CD4-positive, alpha-beta memory T cell (primary cell): ENCODE results near the gene SMARCB1. TPM values are rescaled to one million over a fixed set of nuclear protein-coding genes. Genes with fewer than 3 reads are reported as not detected.

Source experiments
- CTCF ChIA-PET: fragments of 350-600 bp; sonication (Branson Sonifier 250); formaldehyde crosslinking; loops from one replicate; lab custom pipeline; 2021; ENCODE audit warnings: inconsistent platforms; ENCODE audit not compliant: partially characterized antibody; lab: Charles Lee
- POLR2A ChIA-PET: fragments of 350-600 bp; sonication (Branson Sonifier 250); formaldehyde crosslinking; loops from one replicate; lab custom pipeline; 2021; ENCODE audit not compliant: partially characterized antibody; lab: Charles Lee
- DNase-seq, 5 donors: peaks; one replicate each; pipeline versions ENCODE4 v3.0.0 to v3.0.0-alpha.2; 2020 to 2022; ENCODE audit warnings: mixed read lengths in 1 of 5
- H3K27ac ChIP-seq: one replicate; pipeline ENCODE4 v1.7.0; 2013; ENCODE audit warnings: low read depth, low read length
- H3K27me3 ChIP-seq: 2 replicates; pipeline ENCODE4 v1.7.0; 2013; ENCODE audit warnings: mild to moderate bottlenecking, low read length, moderate library complexity; ENCODE audit not compliant: insufficient read depth
- H3K36me3 ChIP-seq: 2 replicates; pipeline ENCODE4 v1.7.0; 2013; ENCODE audit warnings: mild to moderate bottlenecking, low read length, moderate library complexity; ENCODE audit not compliant: insufficient read depth
- H3K4me1 ChIP-seq: 2 replicates; pipeline ENCODE4 v1.7.0; 2013; ENCODE audit warnings: mild to moderate bottlenecking, low read length, moderate library complexity; ENCODE audit not compliant: insufficient read depth
- H3K4me3 ChIP-seq, 2 donors: one replicate each; pipeline ENCODE4 v1.7.0; 2013; ENCODE audit warnings: low read length in 2 of 2, mild to moderate bottlenecking in 1 of 2
- H3K9me3 ChIP-seq, 2 donors: one replicate each; pipeline ENCODE4 v1.7.0; 2013; ENCODE audit warnings: low read length in 2 of 2, control low read depth in 1 of 2; ENCODE audit not compliant: control insufficient read depth in 1 of 2
- H3K27ac Mint-ChIP-seq, 7 donors: one replicate each; pipeline ENCODE4 v1.8.0; 2020 to 2021; ENCODE audit warnings: mixed read lengths in 7 of 7, mild to moderate bottlenecking in 6 of 7, inconsistent platforms in 3 of 7, moderate library complexity in 3 of 7
- H3K27me3 Mint-ChIP-seq, 2 donors: one replicate each; pipeline ENCODE4 v1.8.0; 2020 to 2021; ENCODE audit warnings: mixed read lengths in 2 of 2
- H3K36me3 Mint-ChIP-seq, 2 donors: one replicate each; pipeline ENCODE4 v1.8.0; 2020 to 2021; ENCODE audit warnings: mixed read lengths in 2 of 2, inconsistent platforms in 1 of 2, mild to moderate bottlenecking in 1 of 2
- H3K4me1 Mint-ChIP-seq, 4 donors: one replicate each; pipeline ENCODE4 v1.8.0; 2020 to 2021; ENCODE audit warnings: mixed read lengths in 4 of 4, mild to moderate bottlenecking in 1 of 4
- H3K4me3 Mint-ChIP-seq, 8 donors: one replicate each; pipeline ENCODE4 v1.8.0; 2020 to 2021; ENCODE audit warnings: mixed read lengths in 8 of 8, mild to moderate bottlenecking in 7 of 8, moderate library complexity in 6 of 8, inconsistent platforms in 3 of 8
- H3K9me3 Mint-ChIP-seq, 8 donors: one replicate each; pipeline ENCODE4 v1.8.0; 2020 to 2021; ENCODE audit warnings: mixed read lengths in 8 of 8, mild to moderate bottlenecking in 5 of 8, inconsistent platforms in 3 of 8, moderate library complexity in 1 of 8
- intact Hi-C: fragments of 100-400 bp; cut with micrococcal nuclease; formaldehyde crosslinking; loops from one replicate; pipeline ENCODE4 v1.15.1; 2023
- polyA plus RNA-seq, 2 donors: library from polyadenylated mRNA; unstranded; fragments of 300-500 nt; fragmentation: Illumina TruSeq; gene quantifications; one replicate each; pipeline ENCODE4 v1.2.3, GENCODE V29; 2021
- total RNA-seq, 2 experiments: library from RNA; stranded (reverse); gene quantifications; one replicate each; pipeline ENCODE4 v1.2.3, GENCODE V29; 2021

SMARCB1 gene
- total and polyA plus RNA-seq, 4 experiments from 2014 or later = 36.6 to 46.0 (median 41.7) TPM

- intact Hi-C loops = no loop called here
- DNase-seq = no peak
- H3K36me3 Mint-ChIP-seq = peaks cover 52 to 67% of the 10 kb centered on the region in 2 donors
- H3K27ac Mint-ChIP-seq = no peak overlapping the region
- H3K4me1 ChIP-seq = no peaks in the 10 kb centered on the region
- no peaks in the 10 kb centered on the region for H3K27me3 ChIP-seq
- no peak overlapping the region for H3K4me3 ChIP-seq
- H3K4me1 Mint-ChIP-seq = peaks cover 2 to 10% (median 7%) of the 10 kb centered on the region in 4 donors
- no peak overlapping the region for H3K27ac ChIP-seq
- H3K9me3 ChIP-seq = no peaks in the 10 kb centered on the region
- CTCF ChIA-PET = no interaction called here
- H3K4me3 Mint-ChIP-seq = no peak overlapping the region
- H3K27me3 Mint-ChIP-seq = no peaks in the 10 kb centered on the region
- POLR2A ChIA-PET = no interaction called here
- peaks cover 68% of the 10 kb centered on the region for H3K36me3 ChIP-seq
- no peaks in the 10 kb centered on the region for H3K9me3 Mint-ChIP-seq
These were observed 37.9 kb downstream of the SMARCB1 start for GRCh38 chr22:23824476-23825245.

- intact Hi-C loops = no loop called here
- CTCF ChIA-PET = interaction anchor here (1.3 kb wide), 1 partner anchor 9 kb away, joined by 3 read pairs; no protein-coding TSS in a partner anchor
- Mint-ChIP-seq H3K4me1 (peaks cover 5 to 14% (median 8%) of the 10 kb centered on the region in 4 donors), H3K36me3 (peaks cover 54 to 68% of the 10 kb centered on the region in 2 donors), H3K27me3 (no peaks in the 10 kb centered on the region), H3K9me3 (no peaks in the 10 kb centered on the region), H3K4me3 (no peak overlapping the region), H3K27ac (peak overlapping the region in 5 of 7 donors; percentile 13 to 73 (median 66))
- Histone ChIP-seq H3K36me3 (peaks cover 68% of the 10 kb centered on the region), H3K27ac (no peak overlapping the region), H3K27me3 (no peaks in the 10 kb centered on the region), H3K4me1 (no peaks in the 10 kb centered on the region), H3K4me3 (no peak overlapping the region), H3K9me3 (no peaks in the 10 kb centered on the region)
- no peak for DNase-seq
- POLR2A ChIA-PET = interaction anchor here (0.7 kb wide), 2 partner anchors 84 to 644 kb away, joined by 3 to 4 read pairs; no protein-coding TSS in a partner anchor
These were observed 38.6 kb downstream of the SMARCB1 start for GRCh38 chr22:23825246-23825905.

GRCh38 chr22:23826510-23827350 lies 40.0 kb downstream of the SMARCB1 start:
- H3K9me3 Mint-ChIP-seq = no peaks in the 10 kb centered on the region
- H3K36me3 Mint-ChIP-seq = peaks cover 50 to 66% of the 10 kb centered on the region in 2 donors
- peaks cover 5 to 15% (median 8%) of the 10 kb centered on the region in 4 donors for H3K4me1 Mint-ChIP-seq
- H3K9me3 ChIP-seq = no peaks in the 10 kb centered on the region
- no peak overlapping the region for H3K4me3 ChIP-seq
- H3K36me3 ChIP-seq = peaks cover 57% of the 10 kb centered on the region
- intact Hi-C loops = no loop called here
- POLR2A ChIA-PET = interaction anchor here (0.7 kb wide), 1 partner anchor 85 kb away, joined by 4 read pairs; no protein-coding TSS in a partner anchor
- H3K27me3 Mint-ChIP-seq = no peaks in the 10 kb centered on the region
- H3K4me1 ChIP-seq = no peaks in the 10 kb centered on the region
- no peak overlapping the region for H3K4me3 Mint-ChIP-seq
- H3K27me3 ChIP-seq = no peaks in the 10 kb centered on the region
- H3K27ac ChIP-seq = no peak overlapping the region
- H3K27ac Mint-ChIP-seq = peak overlapping the region in 2 of 7 donors; percentile 10 to 32
- CTCF ChIA-PET = interaction anchor here (0.8 to 1.3 kb wide), 2 partner anchors 8 to 23 kb away, joined by 3 read pairs; no protein-coding TSS in a partner anchor
- DNase-seq = no peak

GRCh38 chr22:23827351-23827995 lies 40.7 kb downstream of the SMARCB1 start:
- no peaks in the 10 kb centered on the region for H3K27me3 Mint-ChIP-seq
- CTCF ChIA-PET = no interaction called here
- intact Hi-C loops = no loop called here
- H3K9me3 Mint-ChIP-seq = no peaks in the 10 kb centered on the region
- Histone ChIP-seq H3K4me1 (no peaks in the 10 kb centered on the region), H3K27ac (no peak overlapping the region), H3K9me3 (no peaks in the 10 kb centered on the region), H3K4me3 (no peak overlapping the region), H3K36me3 (peaks cover 50% of the 10 kb centered on the region), H3K27me3 (no peaks in the 10 kb centered on the region)
- H3K4me1 Mint-ChIP-seq = peaks cover 5 to 15% (median 8%) of the 10 kb centered on the region in 4 donors
- no peak overlapping the region for H3K27ac Mint-ChIP-seq
- H3K36me3 Mint-ChIP-seq = peaks cover 47 to 63% of the 10 kb centered on the region in 2 donors
- no peak for DNase-seq
- POLR2A ChIA-PET = no interaction called here
- no peak overlapping the region for H3K4me3 Mint-ChIP-seq

- H3K9me3 Mint-ChIP-seq = no peaks in the 10 kb centered on the region
- CTCF ChIA-PET = no interaction called here
- POLR2A ChIA-PET = interaction anchor here (1.0 kb wide), 1 partner anchor 28 kb away, joined by 4 read pairs; the partner anchor contains the start of gene SLC2A11
- Histone ChIP-seq H3K4me1 (no peaks in the 10 kb centered on the region), H3K27ac (no peak overlapping the region), H3K4me3 (no peak overlapping the region), H3K9me3 (no peaks in the 10 kb centered on the region), H3K36me3 (peaks cover 41% of the 10 kb centered on the region), H3K27me3 (no peaks in the 10 kb centered on the region)
- no peaks in the 10 kb centered on the region for H3K27me3 Mint-ChIP-seq
- peak overlapping the region in 6 of 7 donors; percentile 34 to 72 (median 60) for H3K27ac Mint-ChIP-seq
- H3K4me1 Mint-ChIP-seq = peaks cover 5 to 15% (median 8%) of the 10 kb centered on the region in 4 donors
- DNase-seq = no peak
- H3K36me3 Mint-ChIP-seq = peaks cover 32 to 50% of the 10 kb centered on the region in 2 donors
- no peak overlapping the region for H3K4me3 Mint-ChIP-seq
- intact Hi-C loops = no loop called here
These were observed 42.3 kb downstream of the SMARCB1 start for GRCh38 chr22:23828800-23829680.

GRCh38 chr22:23829845-23830372 lies 43.1 kb downstream of the SMARCB1 start:
- no peak overlapping the region for H3K4me3 ChIP-seq
- Mint-ChIP-seq H3K4me3 (no peak overlapping the region), H3K4me1 (peaks cover 5 to 15% (median 8%) of the 10 kb centered on the region in 4 donors), H3K36me3 (peaks cover 30 to 49% of the 10 kb centered on the region in 2 donors), H3K27ac (peak overlapping the region in 4 of 7 donors; percentile 49 to 82 (median 74)), H3K27me3 (no peaks in the 10 kb centered on the region), H3K9me3 (no peaks in the 10 kb centered on the region)
- no peaks in the 10 kb centered on the region for H3K27me3 ChIP-seq
- no peak for DNase-seq
- intact Hi-C loops = loop anchor here (10.0 kb wide), 1 partner anchor 135 kb away; the partner anchor contains the start of gene RGL4
- ChIA-PET POLR2A (interaction anchor here (1.0 kb wide), 1 partner anchor 27 kb away, joined by 4 read pairs; the partner anchor contains the start of gene SLC2A11), CTCF (no interaction called here)
- no peaks in the 10 kb centered on the region for H3K9me3 ChIP-seq
- H3K36me3 ChIP-seq = peaks cover 32% of the 10 kb centered on the region
- no peak overlapping the region for H3K27ac ChIP-seq
- no peaks in the 10 kb centered on the region for H3K4me1 ChIP-seq
